ENCODE data around the gene DAPK1. TPM values are rescaled to one million over a fixed set of nuclear protein-coding genes. Genes with fewer than 3 reads are reported as not detected.

The DAPK1 gene
- total and polyA plus RNA-seq, 2 donors (not counting 1 experiment from before 2014, with no cell fraction given) = 1.7 to 2.8 TPM

DNA sequence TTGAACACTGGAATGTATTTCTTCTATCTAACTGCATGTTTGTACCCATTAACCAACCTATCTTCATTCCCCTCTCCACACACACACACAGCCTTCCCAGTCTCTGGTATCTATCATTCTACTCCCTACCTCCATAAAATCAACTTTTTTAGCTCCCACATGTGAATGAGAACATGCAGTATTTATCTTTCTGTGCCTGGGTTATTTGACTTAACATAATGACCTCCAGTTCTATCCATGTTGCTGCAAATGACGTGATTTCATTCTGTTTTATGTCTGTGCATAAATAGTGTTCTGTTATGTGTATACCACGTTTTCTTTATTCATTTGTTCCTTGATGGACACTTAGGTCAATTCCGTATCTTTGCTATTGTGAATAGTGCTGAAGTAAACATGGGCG lies 189.5 kb downstream of the DAPK1 start:
- no peak overlapping the region for H3K4me3 ChIP-seq (ENCODE audit: control extremely low read depth in 1 of 5, extremely low read depth in 1 of 5, insufficient read depth in 1 of 5, low read depth in 2 of 5, low read length in 4 of 5)
- TF ChIP-seq, protein P1, sequence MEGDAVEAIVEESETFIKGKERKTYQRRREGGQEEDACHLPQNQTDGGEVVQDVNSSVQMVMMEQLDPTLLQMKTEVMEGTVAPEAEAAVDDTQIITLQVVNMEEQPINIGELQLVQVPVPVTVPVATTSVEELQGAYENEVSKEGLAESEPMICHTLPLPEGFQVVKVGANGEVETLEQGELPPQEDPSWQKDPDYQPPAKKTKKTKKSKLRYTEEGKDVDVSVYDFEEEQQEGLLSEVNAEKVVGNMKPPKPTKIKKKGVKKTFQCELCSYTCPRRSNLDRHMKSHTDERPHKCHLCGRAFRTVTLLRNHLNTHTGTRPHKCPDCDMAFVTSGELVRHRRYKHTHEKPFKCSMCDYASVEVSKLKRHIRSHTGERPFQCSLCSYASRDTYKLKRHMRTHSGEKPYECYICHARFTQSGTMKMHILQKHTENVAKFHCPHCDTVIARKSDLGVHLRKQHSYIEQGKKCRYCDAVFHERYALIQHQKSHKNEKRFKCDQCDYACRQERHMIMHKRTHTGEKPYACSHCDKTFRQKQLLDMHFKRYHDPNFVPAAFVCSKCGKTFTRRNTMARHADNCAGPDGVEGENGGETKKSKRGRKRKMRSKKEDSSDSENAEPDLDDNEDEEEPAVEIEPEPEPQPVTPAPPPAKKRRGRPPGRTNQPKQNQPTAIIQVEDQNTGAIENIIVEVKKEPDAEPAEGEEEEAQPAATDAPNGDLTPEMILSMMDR (IDR thresholded peaks at IDR 0.05) = no peak
- no peak for TF ChIP-seq EZH2 (IDR thresholded peaks at IDR 0.05; ENCODE audit: borderline replicate concordance, insufficient read depth, low read depth, low read length, poor library complexity, severe bottlenecking)
- Mint-ChIP-seq H3K4me3 (no peak overlapping the region), H3K27me3 (no peaks in the 10 kb centered on the region), H3K9me3 (ENCODE audit: insufficient read depth) (no peaks in the 10 kb centered on the region), H3K27ac (no peak overlapping the region), H3K4me1 (peaks cover 2% of the 10 kb centered on the region)
- H3K27me3 ChIP-seq (replicated peaks in 1 of 4; ENCODE audit: control extremely low read depth in 1 of 4, control insufficient read depth in 3 of 4, insufficient read depth in 4 of 4, low read length in 3 of 4) = no peaks in the 10 kb centered on the region
- POLR2A ChIA-PET = no interaction called here
- intact Hi-C loops (cut with micrococcal nuclease) = no loop called here
- H3K4me1 ChIP-seq (ENCODE audit: control insufficient read depth in 2 of 2, insufficient read depth in 2 of 2, low read length in 2 of 2) = peaks cover 0 to 2% of the 10 kb centered on the region in 2 donors
- H3K9me3 ChIP-seq (ENCODE audit: control extremely low read depth in 1 of 3, control insufficient read depth in 2 of 3, insufficient read depth in 1 of 3, low read length in 2 of 3) = peaks cover 0 to 4% (median 0%) of the 10 kb centered on the region in 3 donors
- DNase-seq = no peak
- CTCF ChIA-PET = no interaction called here
- ATAC-seq (ENCODE audit: low read depth) = no peak
- H2AFZ ChIP-seq (ENCODE audit: insufficient read depth, low read depth, low read length, poor library complexity, severe bottlenecking) = no peak overlapping the region
- no peaks in the 10 kb centered on the region for H4K20me1 ChIP-seq (ENCODE audit: control insufficient read depth, insufficient read depth, low read length, poor library complexity, severe bottlenecking)
- no CpG with 5 or more reads among the region's 4 CpGs for WGBS (ENCODE audit: insufficient coverage)
- H3K9ac ChIP-seq (ENCODE audit: low read length) = no peak overlapping the region
- H3K4me2 ChIP-seq (replicated peaks; ENCODE audit: low read depth, low read length, poor library complexity, severe bottlenecking) = no peak overlapping the region
- H3K79me2 ChIP-seq (ENCODE audit: control insufficient read depth, insufficient read depth, low read length) = no peaks in the 10 kb centered on the region
- no peak overlapping the region for H3K27ac ChIP-seq (ENCODE audit: low read length in 2 of 2)
- no peaks in the 10 kb centered on the region for H3K36me3 ChIP-seq (replicated peaks in 1 of 2; ENCODE audit: control extremely low read depth in 1 of 2, control insufficient read depth in 1 of 2, extremely low read depth in 1 of 2, insufficient read depth in 2 of 2, low read length in 1 of 2)

DNA sequence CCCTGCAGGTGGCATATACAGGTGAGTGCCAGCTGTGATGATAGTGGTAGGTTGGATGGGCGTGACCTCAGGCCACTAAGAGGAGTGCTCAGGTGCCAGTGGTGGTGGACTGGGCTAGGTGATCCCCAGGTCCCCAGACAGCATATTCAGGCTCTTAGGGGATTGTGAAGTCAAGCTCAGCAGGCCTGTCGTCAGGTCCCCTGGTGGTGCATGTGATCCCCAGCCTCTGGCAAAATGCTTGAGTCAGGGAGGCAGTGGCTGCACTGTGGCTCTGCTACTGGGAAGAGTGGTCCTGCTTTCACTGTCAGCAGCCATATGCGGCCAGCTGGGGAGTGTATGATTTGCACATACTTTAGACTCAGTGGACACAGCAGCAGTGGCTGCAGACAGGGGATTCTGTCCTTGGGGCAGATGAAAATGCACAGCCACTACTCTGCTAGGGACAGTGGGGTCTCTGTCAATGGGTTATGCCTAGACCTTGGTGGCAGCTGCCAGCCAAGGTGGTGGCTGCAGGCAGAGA lies 196.6 kb downstream of the DAPK1 start:
- peaks cover 0 to 20% (median 10%) of the 10 kb centered on the region in 3 donors for H3K9me3 ChIP-seq (ENCODE audit: control extremely low read depth in 1 of 3, control insufficient read depth in 2 of 3, insufficient read depth in 1 of 3, low read length in 2 of 3)
- ChIA-PET CTCF (no interaction called here), POLR2A (no interaction called here)
- ATAC-seq (ENCODE audit: low read depth) = no peak
- intact Hi-C loops (cut with micrococcal nuclease) = no loop called here
- no peak overlapping the region for H3K9ac ChIP-seq (ENCODE audit: low read length)
- Mint-ChIP-seq H3K4me3 (no peak overlapping the region), H3K27ac (no peak overlapping the region), H3K27me3 (no peaks in the 10 kb centered on the region), H3K4me1 (no peaks in the 10 kb centered on the region), H3K9me3 (ENCODE audit: insufficient read depth) (peaks cover 11% of the 10 kb centered on the region)
- no peaks in the 10 kb centered on the region for H3K4me1 ChIP-seq (ENCODE audit: control insufficient read depth in 2 of 2, insufficient read depth in 2 of 2, low read length in 2 of 2)
- no peaks in the 10 kb centered on the region for H4K20me1 ChIP-seq (ENCODE audit: control insufficient read depth, insufficient read depth, low read length, poor library complexity, severe bottlenecking)
- H3K27me3 ChIP-seq (replicated peaks in 1 of 4; ENCODE audit: control extremely low read depth in 1 of 4, control insufficient read depth in 3 of 4, insufficient read depth in 4 of 4, low read length in 3 of 4) = peaks cover 0 to 2% (median 0%) of the 10 kb centered on the region in 4 experiments
- H2AFZ ChIP-seq (ENCODE audit: insufficient read depth, low read depth, low read length, poor library complexity, severe bottlenecking) = no peak overlapping the region
- H3K79me2 ChIP-seq (ENCODE audit: control insufficient read depth, insufficient read depth, low read length) = no peaks in the 10 kb centered on the region
- H3K4me2 ChIP-seq (replicated peaks; ENCODE audit: low read depth, low read length, poor library complexity, severe bottlenecking) = no peak overlapping the region
- H3K36me3 ChIP-seq (replicated peaks in 1 of 2; ENCODE audit: control extremely low read depth in 1 of 2, control insufficient read depth in 1 of 2, extremely low read depth in 1 of 2, insufficient read depth in 2 of 2, low read length in 1 of 2) = no peaks in the 10 kb centered on the region
- TF ChIP-seq EZH2 (IDR thresholded peaks at IDR 0.05; ENCODE audit: borderline replicate concordance, insufficient read depth, low read depth, low read length, poor library complexity, severe bottlenecking) = no peak
- TF ChIP-seq, protein P1 (IDR thresholded peaks at IDR 0.05) = no peak
- H3K27ac ChIP-seq (ENCODE audit: low read length in 2 of 2) = no peak overlapping the region
- DNase-seq = no peak
- no peak overlapping the region for H3K4me3 ChIP-seq (ENCODE audit: control extremely low read depth in 1 of 5, extremely low read depth in 1 of 5, insufficient read depth in 1 of 5, low read depth in 2 of 5, low read length in 4 of 5)
- WGBS (ENCODE audit: insufficient coverage) = 92% methylated on average over 3 of the region's 3 CpGs
